ENCODE results near the gene EPS8L2. TPM values are rescaled to one million over a fixed set of nuclear protein-coding genes. Genes with fewer than 3 reads are reported as not detected.

The EPS8L2 gene
- total RNA-seq, 1 experiment from 2014 or later: not detected

DNA sequence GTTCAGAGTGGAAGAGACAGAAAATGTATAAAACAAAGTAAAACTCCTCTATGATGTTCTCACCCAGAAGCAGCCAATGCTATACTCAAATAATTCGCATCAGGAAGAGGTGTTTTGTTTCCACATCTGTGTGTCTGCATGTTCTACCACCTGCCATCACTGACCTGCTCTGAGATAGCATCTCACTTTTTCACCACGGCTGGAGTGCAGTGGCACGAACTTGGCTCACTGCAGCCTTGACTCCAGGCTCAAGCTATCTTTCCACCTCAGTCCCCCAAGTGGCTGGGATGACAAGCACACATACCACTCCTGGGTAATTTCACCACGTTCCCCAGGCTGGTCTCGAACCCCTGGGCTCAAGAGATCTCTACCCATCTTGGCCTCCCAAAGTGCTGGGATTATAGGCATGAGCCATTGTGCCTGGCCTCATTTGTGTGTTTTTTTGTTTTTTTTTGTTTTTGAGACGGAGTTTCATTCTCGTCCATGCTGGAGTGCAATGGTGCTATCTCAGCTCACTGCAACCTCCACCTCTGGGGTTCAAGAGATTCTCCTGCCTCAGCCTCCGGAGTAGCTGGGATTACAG lies 55.6 kb downstream of the EPS8L2 start:
- H3K9me3 ChIP-seq (replicated peaks): no peaks in the 10 kb centered on the region
- DNase-seq (ENCODE audit: low read depth in 1 of 2, low spot score in 2 of 2): no peak
- peaks cover 8% of the 10 kb centered on the region for H3K4me1 ChIP-seq (replicated peaks)
- no peak overlapping the region for H3K27ac ChIP-seq
- H3K4me3 ChIP-seq: no peak overlapping the region
- H3K36me3 ChIP-seq: peaks cover 49% of the 10 kb centered on the region
- H3K27me3 ChIP-seq (replicated peaks): no peaks in the 10 kb centered on the region

DNA sequence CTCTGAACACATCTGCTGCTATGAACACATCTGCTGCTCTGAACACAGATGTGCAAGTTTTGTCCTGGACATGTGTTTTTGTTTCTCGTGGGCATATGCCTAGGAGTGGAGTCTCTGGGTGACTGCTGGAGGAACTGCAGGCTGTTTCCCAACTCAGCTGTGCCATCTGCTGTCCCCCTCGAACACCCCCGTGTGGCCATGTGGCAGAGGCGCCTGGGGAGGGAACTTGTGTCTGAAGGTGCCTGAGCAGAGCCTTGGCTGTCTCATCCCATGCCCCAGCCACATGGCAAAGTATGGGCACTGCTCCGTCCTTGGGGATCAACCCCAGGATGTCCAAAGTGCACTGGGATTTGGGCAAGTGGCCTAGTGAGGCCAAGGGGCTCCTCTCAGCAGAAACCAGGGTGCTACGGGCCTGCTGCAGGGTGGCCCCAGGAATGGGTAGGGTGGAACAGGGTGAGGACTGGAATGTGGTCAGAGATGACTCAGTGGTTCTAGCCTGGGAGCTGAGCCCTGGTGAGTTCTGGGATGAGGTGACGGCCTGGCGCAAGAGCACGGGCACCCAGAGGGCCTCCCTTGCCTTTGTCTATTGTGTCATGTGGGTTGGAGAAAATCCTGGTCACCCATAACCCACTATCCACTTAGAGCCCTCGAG lies 56.5 kb downstream of the EPS8L2 start:
- Histone ChIP-seq H3K36me3 (peaks cover 43% of the 10 kb centered on the region), H3K27me3 (replicated peaks) (no peaks in the 10 kb centered on the region), H3K27ac (peak overlapping the region; percentile 40), H3K4me1 (replicated peaks) (peaks cover 8% of the 10 kb centered on the region), H3K4me3 (no peak overlapping the region), H3K9me3 (replicated peaks) (no peaks in the 10 kb centered on the region)
- DNase-seq (ENCODE audit: low read depth in 1 of 2, low spot score in 2 of 2): peak; percentile 49 to 65

DNA sequence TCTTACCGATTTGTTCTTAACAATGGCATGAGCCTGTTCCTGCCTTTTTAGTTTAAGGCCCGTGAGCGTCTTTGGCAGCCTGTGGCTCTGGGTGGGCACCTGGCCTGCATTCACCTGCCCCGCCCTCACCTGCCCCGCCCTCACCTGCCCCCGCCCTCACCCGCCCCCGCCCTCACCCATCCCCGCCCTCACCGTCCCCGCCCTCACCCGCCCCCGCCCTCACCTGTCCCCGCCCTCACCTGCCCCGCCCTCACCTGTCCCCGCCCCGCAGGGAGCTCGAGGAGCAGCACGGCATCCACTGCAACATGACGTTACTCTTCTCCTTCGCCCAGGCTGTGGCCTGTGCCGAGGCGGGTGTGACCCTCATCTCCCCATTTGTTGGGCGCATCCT lies 57.0 kb downstream of the EPS8L2 start:
- Histone ChIP-seq H3K4me1 (replicated peaks) (peaks cover 8% of the 10 kb centered on the region), H3K9me3 (replicated peaks) (no peaks in the 10 kb centered on the region), H3K36me3 (peaks cover 43% of the 10 kb centered on the region), H3K4me3 (no peak overlapping the region), H3K27me3 (replicated peaks) (no peaks in the 10 kb centered on the region), H3K27ac (no peak overlapping the region)
- no peak for DNase-seq (ENCODE audit: low read depth in 1 of 2, low spot score in 2 of 2)

DNA sequence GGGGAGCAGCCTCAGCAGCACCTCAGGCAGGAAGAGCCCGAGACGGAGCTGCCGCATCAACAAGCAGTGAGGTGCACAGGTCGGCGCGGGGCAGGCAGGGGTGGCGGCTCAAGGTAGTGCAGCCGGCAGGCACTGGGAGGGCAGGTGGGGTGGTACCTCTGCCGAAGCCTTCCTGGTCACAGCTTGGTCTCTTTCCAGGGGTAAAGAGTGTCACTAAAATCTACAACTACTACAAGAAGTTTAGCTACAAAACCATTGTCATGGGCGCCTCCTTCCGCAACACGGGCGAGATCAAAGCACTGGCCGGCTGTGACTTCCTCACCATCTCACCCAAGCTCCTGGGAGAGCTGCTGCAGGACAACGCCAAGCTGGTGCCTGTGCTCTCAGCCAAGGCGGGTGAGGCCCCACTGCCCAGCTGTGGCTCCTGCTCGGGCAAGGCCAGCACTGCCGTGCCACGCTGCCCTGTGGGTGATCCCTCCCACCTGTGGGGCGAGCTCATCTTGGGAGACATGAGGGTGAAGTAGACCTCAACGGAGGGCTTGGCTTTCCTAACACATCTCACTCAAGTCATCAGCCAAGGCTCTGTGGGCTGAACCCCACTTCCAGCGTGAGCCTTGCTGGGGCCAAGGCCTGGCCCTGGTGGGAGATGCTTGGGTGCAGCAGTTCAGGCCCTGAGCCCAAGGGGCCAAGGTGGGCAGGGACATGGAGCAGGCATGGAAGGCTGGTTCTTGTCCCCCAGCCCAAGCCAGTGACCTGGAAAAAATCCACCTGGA lies 57.7 kb downstream of the EPS8L2 start:
- no peak for DNase-seq (ENCODE audit: low read depth in 1 of 2, low spot score in 2 of 2)
- H3K27ac ChIP-seq: no peak overlapping the region

DNA sequence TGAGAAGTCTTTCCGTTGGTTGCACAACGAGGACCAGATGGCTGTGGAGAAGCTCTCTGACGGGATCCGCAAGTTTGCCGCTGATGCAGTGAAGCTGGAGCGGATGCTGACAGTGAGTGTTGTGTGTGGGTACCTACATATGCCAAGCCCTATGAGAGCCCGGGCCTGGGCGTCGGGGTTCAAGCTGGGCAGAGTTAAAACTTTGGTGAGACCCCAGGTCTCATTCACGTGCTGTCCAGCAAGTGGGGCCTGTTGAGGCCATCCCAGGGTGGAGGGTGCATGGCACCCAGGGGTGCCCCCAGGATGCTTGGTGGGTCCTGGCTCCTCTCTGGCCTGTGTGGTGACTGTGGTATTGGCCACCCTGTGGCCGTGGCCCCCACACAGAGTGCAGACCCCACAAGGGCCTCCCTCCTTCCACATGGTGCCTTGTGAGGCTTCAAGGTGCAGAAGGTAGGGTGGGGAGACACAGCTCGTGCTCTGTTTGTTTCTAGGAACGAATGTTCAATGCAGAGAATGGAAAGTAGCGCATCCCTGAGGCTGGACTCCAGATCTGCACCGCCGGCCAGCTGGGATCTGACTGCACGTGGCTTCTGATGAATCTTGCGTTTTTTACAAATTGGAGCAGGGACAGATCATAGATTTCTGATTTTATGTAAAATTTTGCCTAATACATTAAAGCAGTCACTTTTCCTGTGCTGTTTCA lies 58.4 kb downstream of the EPS8L2 start:
- no peak overlapping the region for H3K4me3 ChIP-seq
- no peaks in the 10 kb centered on the region for H3K27me3 ChIP-seq (replicated peaks)
- DNase-seq (ENCODE audit: low read depth in 1 of 2, low spot score in 2 of 2): no peak
- peaks cover 43% of the 10 kb centered on the region for H3K36me3 ChIP-seq
- H3K4me1 ChIP-seq (replicated peaks): peaks cover 8% of the 10 kb centered on the region
- no peak overlapping the region for H3K27ac ChIP-seq
- no peaks in the 10 kb centered on the region for H3K9me3 ChIP-seq (replicated peaks)

More for the DNA sequence above, 57.7 kb downstream of the EPS8L2 start:
- Histone ChIP-seq H3K9me3 (replicated peaks) (no peaks in the 10 kb centered on the region), H3K4me3 (no peak overlapping the region), H3K4me1 (replicated peaks) (peaks cover 8% of the 10 kb centered on the region), H3K36me3 (peaks cover 43% of the 10 kb centered on the region), H3K27me3 (replicated peaks) (no peaks in the 10 kb centered on the region)

DNA sequence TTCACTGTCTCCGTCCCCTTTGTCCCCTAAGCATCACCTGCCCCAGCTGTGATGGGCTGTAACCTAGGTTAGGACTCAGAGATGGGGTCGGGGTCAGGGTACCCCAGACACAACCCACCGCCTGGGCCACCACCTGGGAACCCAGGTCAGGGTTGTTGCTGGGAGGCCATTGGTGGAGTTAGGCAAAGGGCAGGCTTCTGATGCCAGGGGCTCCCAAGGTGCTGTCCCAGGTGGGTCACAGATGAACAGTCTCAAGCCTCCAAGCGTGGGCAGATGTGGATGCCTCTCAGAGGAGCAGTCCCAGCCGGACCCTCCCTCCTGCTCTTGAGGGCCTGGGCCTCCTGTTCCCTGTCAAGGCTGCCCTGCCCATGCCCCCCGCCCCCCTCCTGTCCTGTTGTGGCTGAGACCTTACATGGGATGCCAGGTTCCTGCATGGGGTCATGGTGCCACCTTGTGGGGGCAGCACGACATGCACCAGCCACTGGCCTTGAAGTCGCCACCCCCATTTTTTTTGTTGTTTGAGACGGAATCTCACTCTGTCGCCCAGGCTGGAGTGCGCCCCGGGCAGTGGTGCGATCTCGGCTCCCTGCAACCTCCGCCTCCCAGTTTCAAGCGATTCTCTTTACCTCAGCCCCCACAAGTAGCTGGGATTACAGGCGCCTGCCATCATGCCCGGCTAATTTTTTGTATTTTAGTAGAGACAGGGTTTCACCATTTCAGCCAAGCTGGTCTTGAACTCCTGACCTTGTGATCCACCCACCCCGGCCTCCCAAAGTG lies 59.2 kb downstream of the EPS8L2 start:
- Histone ChIP-seq H3K36me3 (peaks cover 38% of the 10 kb centered on the region), H3K4me1 (replicated peaks) (peaks cover 8% of the 10 kb centered on the region), H3K4me3 (no peak overlapping the region), H3K9me3 (replicated peaks) (no peaks in the 10 kb centered on the region), H3K27me3 (replicated peaks) (no peaks in the 10 kb centered on the region), H3K27ac (no peak overlapping the region)
- DNase-seq (ENCODE audit: low read depth in 1 of 2, low spot score in 2 of 2): peak in 1 of 2 experiments; percentile 60

DNA sequence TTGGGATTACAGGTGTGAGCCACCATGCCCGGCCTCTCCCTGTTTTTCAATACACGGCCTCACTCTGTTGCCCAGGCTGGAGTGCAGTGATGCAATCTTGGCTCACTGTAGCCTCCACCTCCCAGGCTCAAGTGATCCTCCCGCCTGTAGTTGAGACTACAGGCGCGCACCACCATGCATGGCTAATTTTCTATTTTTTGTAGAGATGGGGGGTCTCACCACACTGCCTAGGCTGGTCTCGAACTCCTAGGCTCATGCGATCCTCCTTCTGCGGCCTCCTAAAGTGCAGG lies 59.7 kb downstream of the EPS8L2 start:
- Histone ChIP-seq H3K4me1 (replicated peaks) (peaks cover 8% of the 10 kb centered on the region), H3K9me3 (replicated peaks) (no peaks in the 10 kb centered on the region), H3K36me3 (peaks cover 38% of the 10 kb centered on the region), H3K27ac (no peak overlapping the region), H3K4me3 (no peak overlapping the region), H3K27me3 (replicated peaks) (no peaks in the 10 kb centered on the region)
- DNase-seq (ENCODE audit: low read depth in 1 of 2, low spot score in 2 of 2): no peak

DNA sequence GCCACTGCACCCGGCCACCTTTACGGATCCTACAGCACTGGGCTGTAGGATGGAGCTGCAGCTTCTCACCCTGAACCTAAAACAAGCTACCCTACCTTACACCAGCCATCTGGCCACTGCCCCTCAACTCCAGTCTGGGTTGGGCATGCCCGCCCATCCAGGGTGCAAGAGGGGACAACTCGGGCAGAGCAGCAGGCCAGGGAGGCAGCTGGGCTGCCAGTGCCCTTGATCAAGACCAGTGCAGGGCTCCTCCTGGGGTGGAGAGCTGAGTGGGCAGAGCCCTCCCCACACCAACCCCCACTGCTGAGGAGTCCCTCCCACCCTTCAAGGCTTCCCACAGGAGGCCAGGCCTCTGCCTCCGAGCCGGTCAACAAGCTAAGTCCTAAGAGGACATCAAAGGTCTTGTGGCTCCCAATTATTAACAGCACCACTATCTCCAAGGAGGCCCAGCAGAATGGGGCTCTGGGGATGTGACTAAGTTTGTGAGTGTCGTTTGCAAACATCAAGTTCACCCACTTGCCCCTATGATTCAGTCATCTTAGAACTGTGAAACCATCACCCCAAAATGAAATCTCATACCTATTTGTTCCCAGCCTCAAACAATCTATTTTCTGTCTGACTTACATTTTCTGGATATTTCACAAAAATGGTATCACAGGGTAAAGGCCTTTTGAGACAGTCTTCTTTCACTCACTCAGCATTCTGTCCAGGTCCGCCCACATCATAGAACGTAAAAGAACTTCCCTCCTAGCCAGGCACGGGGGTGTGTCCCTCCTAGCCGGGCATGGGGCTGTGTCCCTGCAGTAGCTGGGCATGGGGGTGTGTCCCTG lies 60.3 kb downstream of the EPS8L2 start:
- H3K27me3 ChIP-seq (replicated peaks): no peaks in the 10 kb centered on the region
- H3K4me3 ChIP-seq: no peak overlapping the region
- H3K36me3 ChIP-seq: peaks cover 40% of the 10 kb centered on the region
- H3K4me1 ChIP-seq (replicated peaks): peaks cover 8% of the 10 kb centered on the region
- H3K9me3 ChIP-seq (replicated peaks): no peaks in the 10 kb centered on the region
- no peak for DNase-seq (ENCODE audit: low read depth in 1 of 2, low spot score in 2 of 2)
- no peak overlapping the region for H3K27ac ChIP-seq

DNA sequence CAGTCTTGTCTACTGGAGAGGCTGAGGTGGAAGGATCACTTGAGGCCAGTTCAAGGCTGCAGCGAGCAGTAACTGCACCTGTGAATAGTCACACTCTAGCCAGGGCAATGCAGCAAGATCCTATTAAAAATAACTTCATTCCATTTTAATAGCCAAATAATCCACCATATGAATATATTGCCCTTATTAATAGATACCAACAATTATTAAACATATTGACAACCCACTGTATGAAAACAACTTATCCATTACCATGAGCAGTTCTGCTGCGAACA lies 60.8 kb downstream of the EPS8L2 start:
- Histone ChIP-seq H3K27ac (no peak overlapping the region), H3K9me3 (replicated peaks) (no peaks in the 10 kb centered on the region), H3K4me3 (no peak overlapping the region), H3K27me3 (replicated peaks) (no peaks in the 10 kb centered on the region), H3K36me3 (peaks cover 40% of the 10 kb centered on the region), H3K4me1 (replicated peaks) (peaks cover 8% of the 10 kb centered on the region)
- no peak for DNase-seq (ENCODE audit: low read depth in 1 of 2, low spot score in 2 of 2)

DNA sequence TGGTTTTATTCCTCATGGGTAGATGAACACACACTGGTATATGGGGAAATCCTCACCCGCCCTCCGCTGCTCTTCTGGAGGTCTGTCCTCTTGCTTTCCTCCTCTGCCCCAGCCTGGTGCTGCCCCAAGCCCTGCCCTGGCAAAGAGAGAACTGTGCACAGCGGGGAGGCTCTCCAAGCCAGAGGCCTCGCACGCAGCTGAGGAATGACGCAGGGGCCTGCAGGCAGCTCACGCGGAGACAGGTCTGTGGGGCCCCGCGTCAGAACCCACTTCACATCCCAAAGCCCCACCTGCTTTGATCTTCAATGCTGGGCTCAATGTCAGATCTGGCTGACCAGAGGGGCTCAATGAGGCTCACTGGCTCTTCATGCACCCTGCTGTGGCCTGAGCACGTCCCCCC lies 61.2 kb downstream of the EPS8L2 start:
- Histone ChIP-seq H3K36me3 (peaks cover 38% of the 10 kb centered on the region), H3K27ac (no peak overlapping the region), H3K4me3 (no peak overlapping the region), H3K9me3 (replicated peaks) (no peaks in the 10 kb centered on the region), H3K4me1 (replicated peaks) (peaks cover 7% of the 10 kb centered on the region), H3K27me3 (replicated peaks) (no peaks in the 10 kb centered on the region)
- DNase-seq (ENCODE audit: low read depth in 1 of 2, low spot score in 2 of 2): no peak

DNA sequence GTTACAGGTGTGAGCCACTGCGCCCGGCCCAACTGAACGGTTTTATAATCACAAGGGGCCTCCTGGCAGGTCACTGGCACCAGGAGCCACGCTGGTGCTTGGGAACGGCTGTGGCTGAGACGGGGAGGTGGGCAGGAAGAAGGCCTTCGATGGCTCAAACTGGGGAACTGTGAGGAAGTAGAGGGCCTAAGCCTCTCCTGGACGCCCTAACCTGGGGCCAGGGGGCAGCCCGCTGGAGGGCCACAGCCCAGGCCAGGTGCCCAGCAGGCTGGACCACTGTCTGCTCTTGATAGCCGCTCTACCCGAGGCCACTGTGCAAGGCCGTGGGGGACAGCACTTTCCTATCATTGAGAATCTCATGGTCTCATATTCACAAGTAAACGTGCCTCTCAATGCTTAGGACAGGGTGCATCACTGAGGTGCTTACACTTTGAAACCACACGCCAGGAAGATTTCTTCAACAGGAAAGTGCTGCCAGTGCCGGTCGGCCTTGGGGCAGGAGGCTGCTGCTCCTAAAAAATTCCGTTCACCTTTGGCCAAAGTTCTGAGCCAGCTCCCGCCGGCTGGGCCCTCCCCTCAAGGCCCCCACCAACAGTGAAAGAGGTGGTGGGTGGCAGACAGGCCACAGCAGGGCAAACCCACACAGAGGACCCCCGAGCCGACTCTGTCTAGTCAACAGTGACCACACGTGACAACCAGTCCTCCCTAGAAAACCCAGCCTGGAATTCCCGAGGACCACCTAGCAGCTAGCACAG lies 64.0 kb downstream of the EPS8L2 start:
- Histone ChIP-seq H3K4me3 (no peak overlapping the region), H3K27me3 (replicated peaks) (no peaks in the 10 kb centered on the region), H3K36me3 (peaks cover 21% of the 10 kb centered on the region), H3K9me3 (replicated peaks) (no peaks in the 10 kb centered on the region), H3K4me1 (replicated peaks) (no peaks in the 10 kb centered on the region), H3K27ac (no peak overlapping the region)
- DNase-seq (ENCODE audit: low read depth in 1 of 2, low spot score in 2 of 2): no peak

Measured in SJSA1 (cell line).